B cell (primary cell): ENCODE results near the gene HIGD2A.

Experiments used
- EZH2 ChIP-seq: IDR thresholded peaks from 2 replicates; pipeline ENCODE4 v1.6.1; 2012; ENCODE audit warnings: borderline replicate concordance, low read depth, mild to moderate bottlenecking, moderate library complexity, low read length; ENCODE audit not compliant: insufficient read depth, poor library complexity, severe bottlenecking
- TF ChIP-seq, protein P1 (sequence below): fragments of 200-600 bp; IDR thresholded peaks from one replicate; pipeline ENCODE4 v1.8.0; 2022; ENCODE audit warnings: antibody characterized with exemption, mild to moderate bottlenecking

- TF ChIP-seq, protein P1, sequence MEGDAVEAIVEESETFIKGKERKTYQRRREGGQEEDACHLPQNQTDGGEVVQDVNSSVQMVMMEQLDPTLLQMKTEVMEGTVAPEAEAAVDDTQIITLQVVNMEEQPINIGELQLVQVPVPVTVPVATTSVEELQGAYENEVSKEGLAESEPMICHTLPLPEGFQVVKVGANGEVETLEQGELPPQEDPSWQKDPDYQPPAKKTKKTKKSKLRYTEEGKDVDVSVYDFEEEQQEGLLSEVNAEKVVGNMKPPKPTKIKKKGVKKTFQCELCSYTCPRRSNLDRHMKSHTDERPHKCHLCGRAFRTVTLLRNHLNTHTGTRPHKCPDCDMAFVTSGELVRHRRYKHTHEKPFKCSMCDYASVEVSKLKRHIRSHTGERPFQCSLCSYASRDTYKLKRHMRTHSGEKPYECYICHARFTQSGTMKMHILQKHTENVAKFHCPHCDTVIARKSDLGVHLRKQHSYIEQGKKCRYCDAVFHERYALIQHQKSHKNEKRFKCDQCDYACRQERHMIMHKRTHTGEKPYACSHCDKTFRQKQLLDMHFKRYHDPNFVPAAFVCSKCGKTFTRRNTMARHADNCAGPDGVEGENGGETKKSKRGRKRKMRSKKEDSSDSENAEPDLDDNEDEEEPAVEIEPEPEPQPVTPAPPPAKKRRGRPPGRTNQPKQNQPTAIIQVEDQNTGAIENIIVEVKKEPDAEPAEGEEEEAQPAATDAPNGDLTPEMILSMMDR, result no peak
- TF ChIP-seq EZH2, result no peak
These were observed 22.2 kb upstream of the HIGD2A start for GRCh38 chr5:176366232-176366894.
